ENCODE results near the gene CDYL2.

CDYL2 gene

GRCh38 chr16:80583466-80583865, 220.9 kb downstream of the CDYL2 start:
- H3K4me3 ChIP-seq (ENCODE audit: low read length), result no peak overlapping the region
- DNase-seq (ENCODE audit: low read depth), result peak; percentile 88
- no peak for TF ChIP-seq CTCF (conservative IDR thresholded peaks at IDR 0.05; ENCODE audit: low read length)

- H3K4me3 ChIP-seq (ENCODE audit: low read length), result no peak overlapping the region
- no peak for TF ChIP-seq CTCF (conservative IDR thresholded peaks at IDR 0.05; ENCODE audit: low read length)
- peak; percentile 72 for DNase-seq (ENCODE audit: low read depth)
Observed at GRCh38 chr16:80580109-80580832, 224.1 kb downstream of the CDYL2 start.

GRCh38 chr16:80577485-80578280, 226.7 kb downstream of the CDYL2 start:
- DNase-seq (ENCODE audit: low read depth), result no peak
- no peak for TF ChIP-seq CTCF (conservative IDR thresholded peaks at IDR 0.05; ENCODE audit: low read length)

GRCh38 chr16:80576343-80576912, 228.0 kb downstream of the CDYL2 start:
- no peak for DNase-seq (ENCODE audit: low read depth)
- no peak overlapping the region for H3K4me3 ChIP-seq (ENCODE audit: low read length)
- TF ChIP-seq CTCF (conservative IDR thresholded peaks at IDR 0.05; ENCODE audit: low read length), result no peak

More at GRCh38 chr16:80577485-80578280, 226.7 kb downstream of the CDYL2 start:
- no peak overlapping the region for H3K4me3 ChIP-seq (ENCODE audit: low read length)

GRCh38 chr16:80573700-80574120, 230.7 kb downstream of the CDYL2 start:
- no peak for DNase-seq (ENCODE audit: low read depth)
- no peak for TF ChIP-seq CTCF (conservative IDR thresholded peaks at IDR 0.05; ENCODE audit: low read length)
- no peak overlapping the region for H3K4me3 ChIP-seq (ENCODE audit: low read length)

GRCh38 chr16:80570106-80570478, 234.3 kb downstream of the CDYL2 start:
- H3K4me3 ChIP-seq (ENCODE audit: low read length), result no peak overlapping the region
- no peak for TF ChIP-seq CTCF (conservative IDR thresholded peaks at IDR 0.05; ENCODE audit: low read length)
- peak; percentile 6 for DNase-seq (ENCODE audit: low read depth)
